ENCODE results near the gene EHF. TPM values are rescaled to one million over a fixed set of nuclear protein-coding genes. Genes with fewer than 3 reads are reported as not detected.

Gene EHF
- total and polyA plus RNA-seq, 7 donors: 0.04 to 0.20 (median 0.13) TPM; not detected in 1

DNA sequence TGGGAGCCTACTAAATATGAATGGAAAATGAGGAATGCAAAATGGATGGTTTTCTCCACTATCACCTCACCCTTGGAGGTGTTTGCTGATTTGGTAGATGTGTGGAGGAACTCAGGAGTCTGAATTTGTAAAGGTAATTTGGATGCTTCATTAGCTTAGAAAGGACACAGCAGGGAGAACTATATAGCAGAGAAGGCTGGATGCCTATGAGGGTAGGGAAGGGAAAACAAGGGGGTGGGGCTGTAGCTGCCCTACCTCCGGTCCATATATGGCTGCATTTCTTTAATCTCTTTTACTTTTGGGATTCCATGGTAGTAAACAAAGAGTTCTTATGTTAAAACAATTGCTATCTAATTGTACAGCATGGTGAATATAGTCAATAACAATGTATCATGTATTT, 4.8 kb upstream of the EHF start:
- Histone ChIP-seq H3K4me1 (no peaks in the 10 kb centered on the region), H3K36me3 (ENCODE audit: insufficient read depth in 1 of 2, low read depth in 1 of 2) (no peaks in the 10 kb centered on the region), H3K9me3 (no peaks in the 10 kb centered on the region), H3K27me3 (ENCODE audit: insufficient read depth in 3 of 3, low read length in 2 of 3) (no peaks in the 10 kb centered on the region), H3K4me3 (no peak overlapping the region), H3K27ac (no peak overlapping the region)
- DNase-seq (no peak), ATAC-seq (no peak)
- intact Hi-C loops (cut with DNase I): no loop called here
- 68 to 100% (median 76%) methylated on average over 1 of the region's 1 CpG for WGBS, 3 donors
- TF ChIP-seq, protein P1, sequence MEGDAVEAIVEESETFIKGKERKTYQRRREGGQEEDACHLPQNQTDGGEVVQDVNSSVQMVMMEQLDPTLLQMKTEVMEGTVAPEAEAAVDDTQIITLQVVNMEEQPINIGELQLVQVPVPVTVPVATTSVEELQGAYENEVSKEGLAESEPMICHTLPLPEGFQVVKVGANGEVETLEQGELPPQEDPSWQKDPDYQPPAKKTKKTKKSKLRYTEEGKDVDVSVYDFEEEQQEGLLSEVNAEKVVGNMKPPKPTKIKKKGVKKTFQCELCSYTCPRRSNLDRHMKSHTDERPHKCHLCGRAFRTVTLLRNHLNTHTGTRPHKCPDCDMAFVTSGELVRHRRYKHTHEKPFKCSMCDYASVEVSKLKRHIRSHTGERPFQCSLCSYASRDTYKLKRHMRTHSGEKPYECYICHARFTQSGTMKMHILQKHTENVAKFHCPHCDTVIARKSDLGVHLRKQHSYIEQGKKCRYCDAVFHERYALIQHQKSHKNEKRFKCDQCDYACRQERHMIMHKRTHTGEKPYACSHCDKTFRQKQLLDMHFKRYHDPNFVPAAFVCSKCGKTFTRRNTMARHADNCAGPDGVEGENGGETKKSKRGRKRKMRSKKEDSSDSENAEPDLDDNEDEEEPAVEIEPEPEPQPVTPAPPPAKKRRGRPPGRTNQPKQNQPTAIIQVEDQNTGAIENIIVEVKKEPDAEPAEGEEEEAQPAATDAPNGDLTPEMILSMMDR (IDR thresholded peaks at IDR 0.05): no peak

DNA sequence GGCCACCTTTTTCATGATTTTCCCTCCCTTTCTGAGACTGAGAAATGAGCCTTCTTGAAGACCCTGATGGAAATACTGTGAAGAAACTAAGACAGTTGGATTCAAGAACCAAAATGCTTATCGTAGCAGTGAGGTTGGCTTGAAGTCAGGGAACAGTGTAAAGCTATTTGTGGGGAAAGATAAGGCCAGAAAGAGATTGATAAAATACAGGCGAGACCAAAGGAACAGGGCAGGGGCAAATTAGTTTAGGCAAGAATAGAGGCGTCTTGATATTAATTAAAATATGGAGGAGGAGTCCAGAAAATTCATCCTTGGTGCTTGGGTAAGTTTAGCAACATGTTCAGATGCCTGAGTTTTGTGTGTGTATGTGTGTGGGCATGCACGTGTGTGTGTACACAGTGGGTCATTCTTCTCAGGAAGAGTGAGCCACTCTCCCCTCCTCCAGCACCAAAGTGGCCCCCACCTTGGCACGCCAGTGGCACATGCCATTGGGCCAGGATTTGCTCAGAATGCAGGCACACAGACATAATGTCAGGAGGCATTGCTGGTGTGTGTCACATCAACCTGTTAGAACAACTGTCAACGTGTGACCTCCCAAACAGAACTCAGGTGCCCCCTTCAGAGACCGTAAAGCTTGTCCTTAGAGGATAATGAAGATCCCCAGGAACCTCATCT, 3.9 kb upstream of the EHF start:
- Histone ChIP-seq H3K4me3 (no peak overlapping the region), H3K9me3 (no peaks in the 10 kb centered on the region), H3K36me3 (ENCODE audit: insufficient read depth in 1 of 2, low read depth in 1 of 2) (no peaks in the 10 kb centered on the region), H3K27ac (no peak overlapping the region), H3K4me1 (no peaks in the 10 kb centered on the region), H3K27me3 (ENCODE audit: insufficient read depth in 3 of 3, low read length in 2 of 3) (no peaks in the 10 kb centered on the region)
- DNase-seq: no peak
- intact Hi-C loops (cut with DNase I): no loop called here
- no peak for ATAC-seq
- TF ChIP-seq, protein P1 (IDR thresholded peaks at IDR 0.05): no peak
- 80 to 84% (median 83%) methylated on average over 7 of the region's 7 CpGs for WGBS, 3 donors

DNA sequence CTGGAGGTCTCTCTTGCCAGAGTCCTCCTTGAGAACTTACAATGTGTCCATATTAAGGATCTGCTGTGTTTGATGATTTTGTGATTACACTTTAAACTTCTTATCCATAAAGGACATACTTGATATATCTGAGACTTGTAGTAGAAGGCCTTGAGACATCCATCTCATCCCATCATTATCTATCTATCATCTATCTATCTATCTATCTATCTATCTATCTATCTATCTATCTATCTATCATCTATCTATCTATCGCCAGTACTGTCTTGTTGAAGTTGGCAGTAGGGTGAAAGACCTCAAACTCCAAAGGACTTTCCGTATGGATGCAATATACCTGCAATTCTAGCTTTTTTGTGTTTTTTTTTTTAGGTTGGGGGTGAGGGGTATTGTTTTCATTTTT, 2.5 kb upstream of the EHF start:
- H3K36me3 ChIP-seq (ENCODE audit: insufficient read depth in 1 of 2, low read depth in 1 of 2): no peaks in the 10 kb centered on the region
- no peaks in the 10 kb centered on the region for H3K9me3 ChIP-seq
- no peaks in the 10 kb centered on the region for H3K4me1 ChIP-seq
- H3K27me3 ChIP-seq (ENCODE audit: insufficient read depth in 3 of 3, low read length in 2 of 3): no peaks in the 10 kb centered on the region
- no peak for DNase-seq
- intact Hi-C loops (cut with DNase I): no loop called here
- ATAC-seq: no peak
- TF ChIP-seq, protein P1 (IDR thresholded peaks at IDR 0.05): no peak
- H3K27ac ChIP-seq: no peak overlapping the region
- no peak overlapping the region for H3K4me3 ChIP-seq
- 92 to 98% (median 94%) methylated on average over 2 of the region's 2 CpGs for WGBS, 3 donors

DNA sequence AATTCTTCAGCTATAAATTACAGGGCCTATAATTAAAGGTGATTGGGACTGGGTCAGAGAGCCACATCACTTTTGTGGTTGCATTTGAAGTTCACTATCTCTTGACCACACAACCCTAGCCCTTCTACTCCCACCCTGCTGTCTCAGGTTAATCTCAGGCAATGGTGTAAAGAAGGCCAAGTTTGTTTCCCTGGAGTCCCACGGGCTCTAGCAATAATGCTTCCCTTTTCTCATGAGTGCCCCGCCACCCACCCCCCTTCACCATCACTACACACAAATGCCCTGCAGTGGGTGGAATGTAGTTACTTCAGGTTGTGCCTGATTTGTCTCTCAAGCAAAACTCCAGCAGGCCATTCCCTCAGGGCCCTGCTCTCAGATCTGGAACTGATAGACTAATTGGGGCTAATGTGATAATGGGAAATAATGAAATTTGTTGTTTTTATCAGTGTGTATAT, 1.8 kb upstream of the EHF start:
- WGBS, 3 donors: 81 to 87% (median 84%) methylated on average over 2 of the region's 2 CpGs
- intact Hi-C loops (cut with DNase I): no loop called here
- Histone ChIP-seq H3K9me3 (no peaks in the 10 kb centered on the region), H3K4me3 (no peak overlapping the region), H3K36me3 (ENCODE audit: insufficient read depth in 1 of 2, low read depth in 1 of 2) (no peaks in the 10 kb centered on the region), H3K27me3 (ENCODE audit: insufficient read depth in 3 of 3, low read length in 2 of 3) (no peaks in the 10 kb centered on the region), H3K27ac (no peak overlapping the region), H3K4me1 (no peaks in the 10 kb centered on the region)
- ATAC-seq (no peak), DNase-seq (no peak)
- TF ChIP-seq, protein P1 (IDR thresholded peaks at IDR 0.05): no peak

DNA sequence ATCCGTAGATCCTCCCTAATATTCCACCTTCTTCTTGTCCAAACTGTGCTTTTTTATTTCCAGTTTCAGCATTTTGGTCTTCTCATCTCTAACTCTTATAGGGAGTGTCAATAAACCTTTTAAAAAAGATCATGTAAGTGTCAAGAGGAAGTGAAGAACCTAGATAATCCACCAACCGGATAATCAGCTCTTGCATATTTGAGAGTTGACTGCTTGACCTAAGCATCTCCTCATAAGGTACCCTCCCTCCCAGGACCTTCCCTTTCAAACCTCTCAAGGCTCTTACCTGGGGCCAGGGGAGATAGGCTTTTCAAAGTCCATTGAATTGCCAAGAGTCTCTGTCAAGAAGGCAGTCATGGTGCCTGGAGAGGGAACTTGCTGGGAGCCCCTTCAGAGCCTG, 691 bp upstream of the EHF start:
- 86 to 88% (median 86%) methylated on average over 2 of the region's 2 CpGs for WGBS, 3 donors
- TF ChIP-seq, protein P1 (IDR thresholded peaks at IDR 0.05): no peak
- Histone ChIP-seq H3K4me1 (no peaks in the 10 kb centered on the region), H3K4me3 (no peak overlapping the region), H3K9me3 (no peaks in the 10 kb centered on the region), H3K27ac (no peak overlapping the region), H3K36me3 (ENCODE audit: insufficient read depth in 1 of 2, low read depth in 1 of 2) (no peaks in the 10 kb centered on the region), H3K27me3 (ENCODE audit: insufficient read depth in 3 of 3, low read length in 2 of 3) (no peaks in the 10 kb centered on the region)
- DNase-seq (no peak), ATAC-seq (no peak)
- intact Hi-C loops (cut with DNase I): no loop called here
